ENCODE data around the gene CSNK1G1.
"Not testable (repeated sequence)": the region's sequence is repeated elsewhere in the genome, so short reads cannot be mapped to it uniquely, and the experiment has no call there.

Gene CSNK1G1

DNA sequence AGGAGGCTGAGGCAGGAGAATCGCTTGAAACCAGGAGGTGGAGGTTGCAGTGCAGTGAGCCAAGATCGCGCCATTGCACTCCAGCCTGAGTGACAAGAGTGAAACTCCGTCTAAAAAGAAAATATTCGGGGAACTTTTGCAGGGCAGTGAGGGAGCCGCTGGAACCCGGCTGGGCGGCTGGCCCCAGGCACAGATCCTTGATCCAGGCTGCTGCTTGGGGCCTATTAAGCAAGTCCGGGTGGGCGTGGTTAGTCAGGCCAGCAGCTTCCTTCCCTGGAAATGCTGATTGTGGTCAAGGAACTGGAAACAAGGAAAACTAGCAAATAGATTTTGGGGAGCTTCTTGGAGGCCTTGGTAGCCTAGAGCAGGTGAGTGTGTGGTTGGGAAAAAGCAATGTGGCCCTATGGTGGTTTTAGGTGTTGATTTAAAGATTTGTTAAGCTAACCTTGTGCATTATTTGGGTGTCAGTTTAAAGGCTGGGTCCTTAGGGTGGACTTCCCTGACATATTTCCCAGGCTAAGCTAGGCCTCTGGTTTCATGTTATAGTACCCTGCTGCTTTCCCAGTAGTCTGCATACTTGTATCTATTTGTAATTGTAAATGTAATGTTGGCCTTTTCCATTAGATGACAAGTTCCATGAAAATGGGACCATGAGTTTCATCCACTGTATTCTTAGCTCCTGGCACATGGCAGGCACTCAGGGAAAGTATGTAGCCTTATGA is 222.2 kb downstream of the CSNK1G1 start:
- no peak for DNase-seq (ENCODE audit: low read depth, low spot score)

DNA sequence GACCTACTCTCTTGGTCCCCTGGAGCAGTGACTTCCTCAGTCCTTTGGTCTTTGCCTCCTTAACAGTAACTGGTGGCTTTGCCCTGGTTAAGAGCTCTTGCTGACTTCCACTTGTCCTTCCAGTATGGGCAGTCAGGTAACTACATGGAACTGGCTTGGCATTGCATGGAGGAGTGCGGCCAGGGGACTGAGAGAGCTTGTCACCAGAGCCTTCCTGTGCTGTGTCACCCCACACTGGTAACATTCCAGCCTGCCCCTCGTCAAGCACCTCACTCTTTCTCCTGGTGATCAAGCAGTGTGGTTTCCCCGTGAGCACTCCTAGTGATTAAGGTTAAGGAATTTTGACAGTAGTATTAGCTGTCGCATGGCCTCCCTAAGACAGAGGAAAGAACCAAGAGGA is 223.8 kb downstream of the CSNK1G1 start:
- DNase-seq (ENCODE audit: low read depth, low spot score): no peak

DNA sequence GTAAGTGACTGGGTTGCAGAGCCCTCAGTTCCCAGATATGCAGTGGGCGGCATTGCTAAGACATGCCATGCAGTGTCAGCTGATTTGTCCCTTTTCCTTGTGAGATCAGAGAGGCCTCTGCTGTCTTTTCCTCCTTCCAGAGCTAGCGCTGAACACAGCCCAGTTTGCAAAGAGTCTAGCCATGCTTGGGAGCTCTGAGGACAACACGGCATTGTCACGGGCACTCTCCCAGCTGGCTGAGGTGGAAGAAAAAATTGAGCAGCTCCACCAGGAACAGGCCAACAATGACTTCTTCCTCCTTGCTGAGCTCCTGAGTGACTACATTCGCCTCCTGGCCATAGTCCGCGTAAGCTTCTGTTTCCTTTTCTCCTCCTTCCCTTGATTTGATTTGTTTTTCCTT is 224.4 kb downstream of the CSNK1G1 start:
- no peak for DNase-seq (ENCODE audit: low read depth, low spot score)

DNA sequence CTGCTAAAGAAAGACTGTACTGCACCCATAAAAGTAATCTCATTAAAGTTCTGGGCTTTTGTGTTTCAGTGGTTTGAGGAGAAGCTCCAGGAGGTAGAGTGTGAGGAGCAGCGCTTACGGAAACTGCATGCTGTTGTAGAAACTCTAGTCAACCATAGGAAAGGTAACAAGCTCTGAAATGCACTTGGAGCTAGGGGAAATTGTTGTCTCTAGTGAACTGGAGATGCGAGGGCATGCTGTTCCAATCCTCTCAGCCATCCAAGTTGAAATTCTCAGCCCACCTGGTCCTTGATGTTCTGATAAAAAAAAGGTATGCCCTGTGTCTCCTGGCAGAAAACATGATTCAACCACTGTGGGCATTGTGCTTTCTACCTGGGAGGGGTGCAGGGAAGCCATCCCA is 225.8 kb downstream of the CSNK1G1 start:
- no peak for DNase-seq (ENCODE audit: low read depth, low spot score)

DNA sequence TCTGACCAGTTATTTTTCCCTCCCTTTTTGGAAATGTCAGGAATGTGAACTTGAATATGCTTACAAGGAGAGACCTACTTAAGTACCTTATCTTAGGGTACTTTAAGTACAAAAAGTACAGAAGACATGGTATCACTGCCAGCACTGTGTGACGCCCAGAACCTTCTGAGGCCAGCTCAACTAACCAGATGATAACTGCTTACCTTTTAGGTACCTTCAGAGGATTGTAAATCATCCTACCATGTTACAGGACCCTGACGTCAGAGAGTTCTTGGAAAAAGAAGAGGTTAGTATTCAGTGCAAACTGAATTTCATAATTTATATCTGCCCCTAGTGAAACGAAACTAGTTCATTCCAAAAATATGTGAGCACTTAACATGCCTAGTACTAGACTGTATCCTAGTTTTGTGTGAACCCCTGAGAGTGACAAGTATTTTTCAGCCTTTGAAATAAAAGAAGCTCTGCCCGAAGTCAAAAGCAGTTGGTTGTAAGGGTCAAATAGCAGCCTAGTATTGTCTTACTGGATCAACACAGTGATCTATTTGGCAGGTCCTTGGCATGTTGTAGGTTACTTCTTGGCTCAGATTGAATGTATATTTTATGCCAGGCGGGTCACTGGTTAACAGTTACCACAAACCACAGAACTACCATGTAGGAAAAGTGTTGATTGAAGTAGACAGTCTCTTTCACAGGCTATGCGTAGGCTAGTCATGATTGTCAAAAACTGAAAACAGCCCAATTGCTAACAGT is 228.3 kb downstream of the CSNK1G1 start:
- DNase-seq (ENCODE audit: low read depth, low spot score): no peak

DNA sequence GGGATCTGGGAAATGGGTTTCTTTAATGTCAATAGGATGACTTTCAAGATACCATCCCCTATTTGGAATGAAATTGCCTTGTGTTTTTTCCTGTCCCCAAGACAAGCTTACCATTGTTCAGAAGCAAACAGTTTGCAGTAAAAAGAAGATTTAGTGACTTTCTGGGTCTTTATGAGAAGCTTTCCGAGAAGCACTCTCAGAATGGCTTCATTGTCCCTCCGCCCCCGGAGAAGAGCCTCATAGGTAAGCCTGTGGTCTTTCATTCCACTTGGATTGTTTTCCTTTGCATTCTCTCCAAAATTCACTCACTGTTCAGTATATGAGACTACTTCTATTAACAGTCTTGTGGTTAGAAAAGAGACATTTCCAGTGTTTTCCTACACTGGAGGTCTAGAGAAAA is 230.0 kb downstream of the CSNK1G1 start:
- DNase-seq (ENCODE audit: low read depth, low spot score): no peak

DNA sequence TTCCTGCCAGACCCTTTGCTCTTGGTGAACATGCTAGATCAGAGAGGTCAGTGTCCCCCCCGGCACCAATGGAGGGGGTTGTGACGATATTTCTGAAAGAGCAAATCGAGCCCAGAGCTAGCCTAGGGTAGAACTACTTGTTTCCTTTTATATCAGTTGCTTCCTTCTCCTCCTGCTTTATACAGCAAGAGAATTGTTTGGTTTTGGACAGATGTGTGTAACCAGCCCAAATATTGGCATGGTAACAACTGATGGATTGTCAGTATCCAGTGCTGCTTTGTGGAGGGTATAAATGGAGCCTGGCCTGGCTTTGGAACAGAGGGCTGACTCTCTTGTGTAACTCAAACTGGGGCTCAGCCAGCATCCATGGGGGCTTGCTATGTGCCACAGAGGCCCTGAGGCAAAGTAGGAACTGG is 233.0 kb downstream of the CSNK1G1 start:
- DNase-seq (ENCODE audit: low read depth, low spot score): no peak

DNA sequence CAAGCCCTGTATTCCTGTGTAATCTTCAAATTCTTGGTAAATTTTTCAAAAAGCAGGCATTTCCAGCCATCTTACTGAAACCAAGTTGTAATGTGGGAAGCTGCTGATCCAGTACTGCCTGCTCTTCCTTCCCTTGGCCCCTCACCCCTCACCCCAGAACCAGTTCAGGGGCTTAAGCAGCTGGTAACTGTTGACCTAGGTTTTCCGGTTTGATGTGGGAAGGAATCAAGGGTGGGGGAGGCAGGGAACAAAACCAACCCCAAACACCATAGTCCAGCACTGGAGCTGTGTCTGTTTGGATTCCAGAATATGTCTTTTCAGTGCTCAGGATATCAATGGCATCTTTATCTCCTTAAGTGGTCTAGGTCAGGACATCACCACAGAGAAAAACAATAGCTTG is 233.5 kb downstream of the CSNK1G1 start:
- no peak for DNase-seq (ENCODE audit: low read depth, low spot score)

DNA sequence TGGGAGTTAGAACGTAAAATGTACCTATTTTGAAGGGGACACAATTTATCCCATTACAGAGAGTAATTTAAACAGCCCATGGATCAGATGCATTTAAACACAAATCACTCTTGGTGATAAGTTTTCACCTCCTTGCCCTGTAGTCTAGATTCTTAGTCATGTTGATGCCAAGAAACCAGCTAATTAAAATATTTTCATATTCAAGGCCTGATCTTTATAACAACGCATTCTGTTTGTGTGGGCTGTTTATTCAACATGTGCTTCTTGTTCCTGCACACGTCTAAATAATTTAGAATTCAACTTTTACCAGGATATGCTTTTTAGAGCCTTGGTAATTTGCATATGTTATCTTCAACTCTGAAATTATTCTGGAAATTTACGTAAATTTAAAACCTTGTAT is 234.4 kb downstream of the CSNK1G1 start:
- no peak for DNase-seq (ENCODE audit: low read depth, low spot score)

DNA sequence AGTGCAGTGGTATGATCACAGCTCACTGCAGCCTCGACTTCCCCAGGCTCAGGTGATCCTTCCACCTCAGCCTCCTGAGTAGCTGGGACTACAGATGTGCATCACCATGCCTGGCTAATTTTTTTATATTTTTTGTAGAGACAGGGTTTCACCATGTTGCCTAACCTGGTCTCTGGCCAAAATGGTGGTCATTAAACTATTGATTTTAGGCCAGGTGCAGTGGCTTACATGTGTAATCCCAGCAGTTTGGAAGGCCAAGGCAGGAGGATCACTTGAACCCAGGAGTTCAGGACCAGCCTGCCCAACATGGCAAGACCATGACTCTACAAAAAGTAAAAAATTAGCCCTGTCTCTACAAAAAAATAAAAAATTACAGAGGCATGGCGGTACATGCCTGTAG is 235.7 kb downstream of the CSNK1G1 start:
- not testable (repeated sequence) for DNase-seq (ENCODE audit: low read depth, low spot score)

DNA sequence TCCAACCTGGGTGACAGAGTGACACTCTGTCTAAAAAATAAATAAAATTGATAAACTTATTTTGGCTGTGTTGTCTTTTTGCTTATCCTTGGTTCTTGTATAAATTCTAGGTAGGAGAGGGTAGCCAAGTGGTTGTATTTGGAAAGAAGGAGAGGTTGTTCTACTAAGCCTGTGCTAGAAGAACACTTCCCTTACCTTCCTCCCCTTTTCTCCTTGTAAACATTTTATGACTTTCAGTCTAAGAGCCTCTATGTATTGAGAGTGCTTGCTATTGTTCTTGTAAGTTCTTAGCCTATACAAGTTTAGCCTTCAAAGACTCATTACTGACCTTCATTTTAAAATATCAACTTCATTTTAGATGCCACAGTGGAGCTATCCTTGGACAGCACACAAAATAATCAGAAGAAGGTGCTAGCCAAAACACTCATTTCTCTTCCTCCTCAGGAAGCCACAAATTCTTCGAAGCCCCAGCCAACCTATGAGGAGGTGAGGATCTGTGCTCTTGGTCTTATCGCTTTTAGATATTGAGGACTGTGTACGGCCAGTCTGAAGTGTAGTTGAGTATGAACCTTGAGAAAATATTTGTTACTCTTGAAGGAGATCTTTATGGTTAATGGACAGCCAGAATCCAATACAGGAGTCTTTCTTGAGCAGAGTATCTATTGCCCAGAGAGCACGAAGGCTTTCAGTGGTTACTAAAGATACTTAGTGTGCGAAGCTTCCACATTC is 238.1 kb downstream of the CSNK1G1 start:
- no peak for DNase-seq (ENCODE audit: low read depth, low spot score)
